Activated T-helper 1 cell treated with anti-CD3 and anti-CD28 coated beads, Interleukin-2, amount 50 U/mL, for 16 hours (primary cell): ENCODE results near the gene MRPL46.

Experiments
- DNase-seq, 2 donors: peaks; one replicate each; pipeline ENCODE4 v3.0.0-alpha.2; 2020; ENCODE audit warnings: low read depth in 1 of 2, low spot score in 1 of 2

Gene MRPL46

DNA sequence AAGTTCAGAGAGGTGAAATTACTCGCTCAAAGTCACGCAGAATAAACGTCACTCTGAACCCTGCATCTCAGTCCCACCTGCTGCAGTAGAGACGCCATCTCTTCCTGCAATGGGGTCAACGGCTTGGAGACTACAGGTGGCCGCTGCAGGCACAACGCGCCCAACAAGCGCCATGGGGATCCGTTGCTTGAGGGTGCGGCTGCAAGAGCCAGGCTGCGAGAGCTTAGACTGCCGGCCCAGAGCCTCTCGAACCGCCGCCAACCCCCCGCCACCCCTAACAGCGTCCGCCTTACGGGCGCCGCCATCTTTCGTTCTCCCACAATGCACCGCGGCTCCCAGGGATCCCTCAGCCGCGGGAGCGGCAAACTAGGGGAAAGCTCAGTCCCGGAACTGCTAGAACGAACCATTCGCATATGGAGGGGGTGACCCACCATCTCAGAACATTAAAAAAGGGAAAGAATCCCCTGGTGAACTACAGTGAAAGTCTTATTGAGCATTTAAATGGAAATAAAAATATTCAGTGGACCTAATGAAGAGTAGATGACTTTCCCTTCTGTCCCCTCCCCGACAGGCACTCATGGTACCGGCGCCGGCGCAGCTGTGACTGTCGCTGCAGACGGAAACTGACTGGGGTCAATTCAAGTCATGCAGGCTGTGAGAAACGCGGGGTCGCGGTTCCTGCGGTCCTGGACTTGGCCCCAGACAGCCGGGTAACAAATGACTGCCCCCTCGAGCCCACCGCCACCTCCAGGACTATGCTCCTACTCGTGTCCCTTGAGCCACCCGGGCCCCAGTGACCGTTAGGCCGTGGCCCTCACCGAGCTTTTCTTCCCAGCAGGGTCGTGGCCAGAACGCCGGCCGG is at the start of gene MRPL46, which contains the start of gene MRPS11:
Gene MRPL46, minus strand, starts transcription at position 316 of the 862 bp plus-strand sequence. Its CDS starts 11 bp downstream, at position 305.
Gene MRPS11, plus strand, starts transcription at position 636 of the 862 bp plus-strand sequence. Its CDS starts 10 bp downstream, at position 646.
- peak; percentile 80 to 82 for DNase-seq

DNA sequence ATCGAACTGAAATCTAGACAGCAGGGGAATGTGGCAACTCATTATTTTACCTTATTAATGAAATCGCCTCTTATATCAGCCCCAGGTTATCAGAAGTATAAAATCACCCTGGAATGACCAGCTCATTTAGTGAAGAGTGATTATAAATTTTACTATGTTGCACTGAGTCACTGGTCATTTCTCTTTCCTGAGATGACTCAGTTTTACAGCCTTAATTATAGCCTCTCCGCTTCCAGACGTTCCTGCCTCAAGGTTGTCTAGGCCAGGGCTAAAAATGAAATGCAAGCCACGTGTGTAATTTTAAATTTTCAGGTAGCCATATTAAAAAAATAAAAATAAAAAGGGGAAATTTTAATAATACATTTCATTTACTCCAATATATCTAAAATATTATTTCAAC is 46.0 kb upstream of the MRPL46 start:
- no peak for DNase-seq

DNA sequence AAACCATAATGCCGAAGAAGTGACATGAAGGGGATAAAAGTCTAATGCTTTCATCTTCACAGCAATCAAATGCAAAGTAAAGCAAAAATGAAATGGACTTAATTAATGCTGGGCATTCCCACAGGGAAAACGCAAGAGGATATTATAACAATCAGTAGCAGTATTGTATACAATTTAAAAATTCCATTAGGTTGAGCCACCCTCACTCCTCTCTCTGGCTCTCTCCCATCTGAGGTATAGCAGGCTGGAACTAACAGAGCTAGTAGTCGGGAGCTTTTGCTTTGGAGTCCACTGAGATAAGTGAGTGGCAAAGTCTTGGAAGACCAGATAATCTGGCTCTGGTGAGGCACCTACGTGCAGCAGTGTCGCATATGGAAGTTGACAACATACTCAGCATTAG is 45.4 kb upstream of the MRPL46 start:
- DNase-seq, result no peak

DNA sequence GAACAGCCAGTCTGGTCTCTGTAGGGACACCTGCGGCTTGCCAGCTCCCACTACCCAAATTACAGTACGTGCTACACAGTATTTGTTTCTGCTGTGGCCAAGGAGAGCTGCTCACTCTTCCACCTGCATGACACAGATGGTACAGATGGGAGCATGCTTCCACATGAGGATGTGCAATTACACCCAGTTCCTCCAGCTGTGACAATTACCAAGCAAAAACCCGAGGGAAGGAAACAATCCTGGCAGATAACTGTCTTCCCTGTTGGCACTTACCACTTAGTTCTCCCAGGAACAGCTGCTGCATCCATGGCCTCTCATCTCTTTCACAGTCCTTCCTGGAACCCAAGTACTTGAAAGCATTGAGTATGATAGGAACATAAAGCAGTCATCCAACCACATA is 44.9 kb upstream of the MRPL46 start:
- no peak for DNase-seq

DNA sequence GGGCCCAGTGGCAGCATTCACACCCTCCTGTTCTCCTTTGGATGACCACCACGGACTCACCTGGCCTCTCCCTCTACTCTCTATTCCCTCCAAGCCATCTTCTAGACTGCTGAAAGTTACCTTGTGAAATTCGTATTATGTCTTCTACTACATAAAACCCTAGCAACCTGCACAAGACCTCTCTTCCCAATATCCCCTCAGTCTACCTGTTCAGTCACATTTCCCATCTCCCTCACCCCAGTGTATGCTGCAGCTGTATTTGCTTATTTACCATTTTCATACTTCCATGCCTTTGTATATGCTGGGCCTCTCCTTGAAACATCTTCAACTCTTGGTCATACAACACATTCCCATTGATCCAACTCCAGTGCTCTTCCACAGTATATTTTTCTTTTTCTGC is 44.0 kb upstream of the MRPL46 start:
- no peak for DNase-seq

DNA sequence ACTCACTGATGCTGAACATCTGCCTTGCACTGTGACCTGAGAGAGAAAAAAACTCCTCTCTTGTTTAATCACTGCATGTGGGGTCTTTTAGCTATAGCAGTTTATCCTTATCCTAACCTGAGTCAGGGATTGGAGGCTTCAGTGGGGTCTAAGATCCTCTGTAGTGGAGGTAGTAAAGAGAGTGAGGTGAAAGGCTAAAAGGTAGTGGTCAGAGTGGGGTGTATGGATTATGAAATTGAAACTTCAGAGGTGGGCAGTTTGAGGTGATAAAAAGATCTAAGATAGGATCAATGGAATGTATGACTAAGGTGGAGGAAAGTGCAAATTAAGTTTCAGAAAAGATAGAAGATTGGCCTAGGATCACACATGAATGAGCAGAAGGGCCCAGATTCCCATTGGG is 42.8 kb upstream of the MRPL46 start:
- no peak for DNase-seq

DNA sequence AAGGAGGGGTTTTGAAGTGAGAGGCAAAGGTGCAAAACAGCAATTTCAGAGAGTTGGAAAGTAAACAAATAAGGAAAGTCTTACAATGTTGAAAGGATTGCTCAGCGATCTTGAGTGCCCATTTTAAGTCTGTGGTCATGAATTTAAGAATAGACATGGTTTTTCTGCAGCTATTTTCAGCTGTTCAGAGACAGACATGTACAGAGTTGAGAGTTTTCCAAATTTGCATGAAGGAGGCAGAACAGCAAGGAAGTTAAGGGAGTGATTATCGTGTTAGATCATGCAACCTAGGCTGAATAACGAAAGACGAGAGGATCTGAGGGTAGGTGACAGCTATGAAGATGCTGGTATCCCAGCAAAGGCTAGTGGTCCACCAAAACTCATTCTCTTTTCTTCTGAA is 42.1 kb upstream of the MRPL46 start:
- DNase-seq, result no peak

DNA sequence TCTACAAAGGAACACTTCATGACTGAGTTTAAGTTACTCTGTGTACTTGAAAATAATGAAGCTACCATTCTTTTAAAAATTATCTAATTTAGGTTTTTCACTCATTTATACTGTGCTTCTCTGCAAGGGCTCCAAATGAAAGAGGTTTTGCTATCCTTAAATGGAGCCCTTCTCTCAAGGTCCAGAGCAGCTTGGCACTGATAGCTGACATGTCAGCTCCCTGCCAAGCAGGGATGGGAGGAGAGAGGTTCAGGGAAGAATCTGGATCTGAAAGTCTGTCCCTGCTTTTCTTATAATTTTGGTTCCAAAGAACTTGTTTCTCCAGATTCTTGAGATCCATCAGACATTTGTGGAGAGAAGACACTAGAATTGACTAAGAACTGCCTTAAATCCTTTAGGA is 39.4 kb upstream of the MRPL46 start:
- DNase-seq, result no peak

DNA sequence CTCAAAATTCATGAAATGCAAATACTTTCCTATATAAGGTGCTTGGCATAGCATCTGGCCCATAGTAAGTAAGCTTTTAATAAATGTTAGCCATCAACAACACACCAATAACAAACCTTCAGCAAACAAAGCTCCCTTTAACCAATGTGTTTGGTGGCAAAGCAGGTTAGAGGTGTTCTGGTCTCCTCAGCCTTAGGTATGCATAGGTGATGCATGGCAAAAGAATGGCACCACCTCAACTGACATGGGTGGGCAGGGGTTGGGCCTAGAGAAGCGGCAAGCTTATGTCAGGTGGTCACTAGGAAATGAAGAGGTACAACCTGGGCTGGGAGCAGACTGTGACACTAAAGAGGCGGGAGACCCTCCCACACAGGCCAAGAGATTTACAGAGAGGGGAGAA is 38.5 kb upstream of the MRPL46 start:
- no peak for DNase-seq

DNA sequence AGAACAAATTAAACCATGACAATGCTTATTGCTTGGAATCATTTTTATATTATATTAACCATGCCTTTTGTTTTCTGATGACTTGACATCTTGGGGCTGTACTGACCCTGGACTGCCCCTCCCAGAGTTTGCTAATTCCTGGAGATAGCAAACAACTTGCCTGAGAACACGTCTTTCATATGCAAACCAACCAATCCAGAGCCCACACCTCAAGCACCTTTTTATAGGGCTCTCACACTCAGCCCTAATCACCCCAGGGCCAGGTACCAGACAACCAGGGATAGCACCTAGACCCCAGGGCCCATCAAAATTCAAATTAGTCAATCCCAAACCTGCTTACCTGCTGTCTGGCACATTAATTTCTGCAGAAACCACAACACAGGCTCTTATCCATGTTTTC is 37.3 kb upstream of the MRPL46 start:
- no peak for DNase-seq

DNA sequence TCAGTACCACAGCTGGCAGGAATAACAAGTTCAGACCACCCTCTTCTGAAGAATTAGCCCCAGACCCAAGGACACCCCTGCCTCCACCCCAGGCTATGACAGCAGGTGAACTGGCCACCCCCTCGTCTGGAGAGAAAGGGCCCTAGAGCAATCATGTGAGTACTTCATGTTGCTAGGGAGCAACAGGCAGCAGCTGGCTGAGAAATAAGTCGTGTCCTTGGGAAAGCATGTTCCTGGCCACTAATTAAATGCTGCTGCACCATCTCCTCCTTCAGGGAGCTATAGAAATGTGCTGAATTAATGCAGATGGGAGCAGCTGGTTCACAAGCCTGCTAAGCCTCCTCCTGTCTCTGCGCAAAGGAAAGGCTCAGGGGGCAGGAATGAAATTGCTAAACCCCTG is 31.8 kb upstream of the MRPL46 start:
- no peak for DNase-seq

DNA sequence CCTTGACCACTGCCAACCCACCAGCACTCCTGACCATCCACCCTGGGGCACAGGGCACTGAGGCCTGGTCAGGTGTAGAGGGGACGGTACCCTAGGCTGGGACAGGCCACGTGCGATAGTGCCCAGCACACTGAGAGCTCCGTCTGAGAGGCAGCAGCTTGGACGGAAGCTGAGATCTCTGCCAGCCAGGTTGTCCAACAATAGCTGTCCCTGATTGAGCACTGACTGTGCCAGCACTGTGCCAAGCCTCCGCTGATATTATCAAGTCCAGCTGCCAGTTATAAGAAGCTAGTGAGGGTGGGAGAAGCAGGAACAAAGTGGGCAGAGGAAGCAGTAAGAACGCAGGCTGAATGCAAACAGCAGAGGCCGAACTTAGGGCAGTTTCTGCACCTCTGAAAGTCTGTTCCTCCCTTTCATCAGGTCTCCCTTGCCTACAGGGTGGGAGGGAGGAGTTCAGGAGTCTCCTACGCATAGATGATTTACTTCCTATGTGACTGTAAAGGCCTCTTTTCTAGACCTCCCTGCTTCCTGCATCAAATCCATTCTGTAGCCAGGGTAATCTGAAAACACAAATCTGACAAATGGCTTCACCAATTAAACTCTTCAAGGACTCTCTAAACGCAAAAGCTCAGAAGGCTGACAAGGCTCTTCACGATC is 30.0 kb upstream of the MRPL46 start:
- no peak for DNase-seq

DNA sequence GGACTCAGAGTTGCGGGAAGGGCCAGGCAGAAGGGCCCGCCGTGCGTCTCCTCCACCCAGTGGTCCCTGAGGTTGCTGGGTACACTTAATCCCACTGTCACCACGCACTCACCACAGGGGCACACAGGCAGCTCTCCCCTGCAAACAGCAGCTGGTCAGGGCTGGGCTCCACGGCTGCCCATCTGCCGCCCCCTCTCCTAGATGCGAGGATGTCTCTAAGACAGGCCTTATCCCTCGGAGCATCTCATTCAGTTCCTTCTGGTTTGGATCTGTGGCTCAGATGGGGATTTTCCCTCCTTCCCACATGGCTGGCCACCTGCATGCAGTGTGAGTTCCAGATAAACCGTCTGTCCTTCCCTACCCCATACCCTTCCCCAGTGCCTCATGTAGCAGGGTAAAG is 26.7 kb upstream of the MRPL46 start:
- DNase-seq, result no peak

DNA sequence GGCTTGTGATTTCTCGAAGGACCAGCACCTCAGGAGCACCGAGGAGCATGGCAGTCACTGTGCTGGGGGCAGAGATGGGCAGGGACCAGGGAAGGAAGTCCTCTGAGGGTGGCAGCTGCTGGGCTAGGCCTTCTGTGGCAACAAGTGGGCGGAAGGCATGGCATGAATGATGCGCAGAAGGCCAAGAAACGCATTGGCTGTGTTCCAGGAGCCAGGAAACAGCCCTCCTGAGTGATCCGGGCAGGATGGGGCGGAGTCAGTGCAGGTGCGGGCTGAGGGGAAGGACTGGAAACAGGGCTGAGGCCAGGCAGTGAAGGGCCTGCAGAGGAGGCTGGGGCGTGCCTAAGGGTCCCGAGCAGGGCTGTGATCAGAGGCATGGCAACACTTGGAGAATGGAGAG is 24.0 kb upstream of the MRPL46 start:
- DNase-seq, result no peak

DNA sequence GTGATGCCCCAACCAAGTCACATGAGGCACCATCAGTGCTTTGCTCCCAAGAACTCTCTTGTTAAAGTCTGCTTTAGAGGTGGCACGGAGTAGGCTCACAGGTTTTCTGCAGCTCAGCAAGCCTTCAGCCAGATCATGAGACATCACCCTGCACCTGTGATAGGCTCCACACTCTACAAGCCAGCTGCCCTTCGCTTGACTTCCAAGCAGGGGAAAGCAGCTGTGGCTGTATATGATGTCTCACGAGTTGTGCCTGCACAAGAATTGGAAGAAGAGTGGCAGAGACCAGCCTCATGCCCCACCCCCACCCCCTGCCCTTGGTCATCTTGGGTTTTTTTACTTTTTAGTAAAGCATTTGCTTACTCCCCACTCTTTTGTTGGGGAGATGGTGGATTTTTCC is 22.8 kb upstream of the MRPL46 start:
- DNase-seq, result no peak

DNA sequence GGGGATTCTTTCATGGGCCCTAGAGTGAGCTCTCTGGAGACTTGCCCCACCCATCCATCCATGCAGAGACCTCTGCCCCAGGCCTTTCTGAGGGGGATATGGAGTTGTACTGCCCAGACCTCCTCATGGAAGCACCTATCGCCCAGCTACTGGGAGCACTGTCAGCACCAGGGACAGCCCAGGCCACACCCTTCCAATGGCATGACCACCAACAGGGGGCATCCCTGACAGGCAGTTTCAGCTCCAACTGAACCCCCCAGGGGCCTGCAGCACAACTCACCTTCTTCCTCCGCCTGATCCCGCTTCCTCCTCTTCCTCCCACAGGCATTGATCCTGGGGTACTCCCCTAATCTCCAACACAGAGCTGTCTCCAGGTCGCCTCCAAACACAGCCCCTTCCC is 22.1 kb upstream of the MRPL46 start:
- no peak for DNase-seq

DNA sequence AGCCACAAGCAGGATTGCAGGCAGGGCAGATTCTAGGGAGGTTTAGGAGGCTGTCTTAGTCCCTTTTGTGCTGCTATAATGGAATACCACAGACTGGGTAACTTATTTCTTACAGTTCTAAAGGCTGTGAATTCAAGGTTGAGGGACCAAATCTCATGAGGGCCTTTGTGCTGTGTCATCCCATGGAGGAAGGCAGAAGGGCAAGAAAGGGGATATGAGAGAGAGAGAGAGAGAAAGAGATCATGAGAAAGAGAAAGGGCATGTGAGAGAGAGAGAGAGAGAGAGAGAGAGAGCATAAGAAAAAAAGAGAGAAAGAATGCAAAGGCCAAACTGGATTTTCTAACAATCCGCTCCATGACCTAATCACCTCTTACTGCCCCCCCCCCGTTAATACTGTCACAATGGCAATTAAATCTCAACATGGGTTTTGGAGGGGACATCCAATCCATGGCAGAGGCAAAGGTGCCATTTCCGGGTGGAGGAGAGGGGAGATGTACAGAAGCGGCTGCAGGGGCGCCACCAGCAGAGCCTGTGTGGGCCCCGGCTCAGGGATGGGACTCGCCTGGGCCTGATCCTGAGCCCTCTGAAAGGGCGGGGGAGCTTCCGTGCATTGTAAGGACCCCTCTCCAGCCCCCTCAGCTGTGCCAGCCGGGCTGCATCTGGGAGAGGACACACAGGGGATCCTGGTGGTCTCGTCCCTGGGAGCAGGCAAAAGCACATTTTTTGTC is 20.8 kb upstream of the MRPL46 start:
- no peak for DNase-seq

DNA sequence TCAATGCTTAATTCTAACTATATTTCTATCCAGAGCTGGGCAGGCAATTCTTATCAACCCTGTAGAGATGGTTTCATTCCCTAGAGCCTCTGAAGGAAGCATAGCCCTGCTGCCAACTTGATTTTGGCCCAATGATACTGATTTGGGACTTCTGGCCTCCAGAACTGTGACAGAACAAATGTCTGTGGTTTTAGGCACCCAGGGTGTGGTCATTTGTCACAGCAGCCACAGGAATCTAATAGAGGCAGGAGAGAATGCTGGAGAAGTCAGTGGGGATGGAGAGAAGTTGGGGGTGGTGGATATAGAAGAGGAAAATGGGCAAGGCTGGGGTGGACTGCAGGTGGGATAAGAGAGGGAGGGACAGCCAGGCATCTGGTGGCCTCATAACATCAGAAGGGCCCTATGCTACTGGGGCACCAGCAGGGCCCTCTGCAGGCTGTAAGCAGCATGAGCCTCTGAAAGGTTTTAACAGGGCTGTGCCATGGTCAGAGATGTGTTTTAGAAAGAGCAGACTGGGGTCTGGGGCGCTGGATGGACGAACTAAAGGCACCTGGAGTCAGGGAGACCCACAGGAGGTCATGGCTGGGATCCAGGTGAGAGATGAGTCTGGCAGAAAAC is 20.1 kb upstream of the MRPL46 start:
- no peak for DNase-seq

DNA sequence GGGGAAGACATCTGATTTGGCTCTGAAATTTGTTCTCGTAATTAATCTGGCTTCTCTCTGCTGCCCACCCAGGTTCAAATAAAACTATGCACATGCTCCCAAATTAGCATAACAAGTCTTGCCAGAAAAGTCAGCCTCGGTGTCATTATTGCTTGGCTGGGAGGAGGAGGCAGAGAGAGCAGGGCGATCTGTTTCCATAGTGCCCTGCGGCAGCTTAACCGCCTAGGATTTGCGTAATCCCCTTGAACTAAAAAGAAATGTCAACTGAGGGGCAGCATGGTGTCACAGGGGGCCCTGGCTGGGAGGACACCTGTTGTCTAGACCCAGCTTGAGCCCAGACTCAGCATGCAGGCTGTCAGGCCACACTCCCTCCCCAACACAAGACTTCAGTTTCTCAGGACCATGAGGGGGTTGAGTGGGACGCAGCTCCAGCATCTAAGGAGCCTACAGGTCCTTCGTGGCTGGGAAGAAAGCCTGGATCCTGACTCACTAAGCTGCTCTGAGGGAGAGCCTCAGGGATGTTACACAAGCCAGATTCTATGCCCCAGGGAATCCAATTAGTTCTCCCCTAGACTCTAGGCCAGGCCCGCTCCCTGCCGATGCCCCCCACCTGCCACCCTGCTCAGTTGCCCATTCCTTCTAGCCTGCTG is 17.6 kb upstream of the MRPL46 start:
- no peak for DNase-seq

DNA sequence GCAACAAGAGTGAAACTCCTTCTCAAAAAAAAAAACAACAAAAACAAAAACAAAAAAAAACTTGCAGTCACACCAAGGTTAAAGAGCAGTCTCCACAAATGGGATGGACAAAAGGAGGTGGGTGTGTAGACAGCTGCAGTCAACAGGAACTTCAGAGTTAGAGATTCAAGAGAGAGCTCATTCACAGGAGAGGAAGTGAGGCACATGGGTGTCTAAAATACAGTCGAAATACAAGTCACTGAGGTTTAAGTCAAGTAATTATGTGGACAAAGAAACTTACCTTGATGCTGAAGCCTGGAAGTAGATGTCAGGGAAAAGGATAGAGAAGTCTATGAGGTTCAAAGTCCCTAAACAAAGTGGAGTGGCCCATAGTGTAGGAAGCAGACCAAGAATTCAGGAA is 15.1 kb upstream of the MRPL46 start:
- no peak for DNase-seq

DNA sequence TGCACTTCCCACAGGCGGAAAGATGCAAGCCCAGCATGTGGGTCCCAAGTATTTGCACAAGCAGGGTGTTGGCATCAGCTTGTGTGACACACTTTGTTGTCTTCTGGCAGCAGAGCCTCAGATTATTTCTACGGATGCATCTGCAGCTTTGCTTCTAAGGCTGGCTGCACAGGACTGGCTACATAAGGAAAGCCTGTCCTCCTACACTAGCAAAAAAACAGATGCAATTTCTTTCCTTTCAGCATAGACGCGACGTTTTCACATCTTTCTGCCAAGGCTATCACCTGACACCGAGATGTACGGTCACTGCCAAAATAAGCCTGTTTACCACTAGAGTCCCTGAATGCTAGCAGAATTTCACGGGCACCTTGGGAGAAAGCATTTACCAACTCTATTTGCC is 13.8 kb upstream of the MRPL46 start:
- DNase-seq, result no peak
